ENCODE measurements around the gene ATP5PF.
"Not testable (repeated sequence)": the region's sequence is repeated elsewhere in the genome, so short reads cannot be mapped to it uniquely, and the experiment has no call there.

The ATP5PF gene

GRCh38 chr21:25722631-25723030, 12.1 kb downstream of the ATP5PF start:
- no peak for DNase-seq (ENCODE audit: low read depth in 3 of 3)

GRCh38 chr21:25721987-25722386, 12.7 kb downstream of the ATP5PF start:
- no peak for DNase-seq (ENCODE audit: low read depth in 3 of 3)

GRCh38 chr21:25717491-25718147, 17.1 kb downstream of the ATP5PF start:
- DNase-seq (ENCODE audit: low read depth in 3 of 3), result no peak

- DNase-seq (ENCODE audit: low read depth in 3 of 3), result not testable (repeated sequence)
These were observed 20.6 kb downstream of the ATP5PF start for GRCh38 chr21:25714066-25714465.

- DNase-seq (ENCODE audit: low read depth in 3 of 3), result no peak
These were observed 24.2 kb downstream of the ATP5PF start for GRCh38 chr21:25710550-25710949.

GRCh38 chr21:25709684-25710265, 24.9 kb downstream of the ATP5PF start:
- no peak for DNase-seq (ENCODE audit: low read depth in 3 of 3)

GRCh38 chr21:25708467-25709065, 26.1 kb downstream of the ATP5PF start:
- DNase-seq (ENCODE audit: low read depth in 3 of 3), result peak; percentile 7 to 38 (median 16)

GRCh38 chr21:25701529-25701928, 33.2 kb downstream of the ATP5PF start:
- DNase-seq (ENCODE audit: low read depth in 3 of 3), result no peak

- DNase-seq (ENCODE audit: low read depth in 3 of 3), result no peak
These were observed 34.0 kb downstream of the ATP5PF start for GRCh38 chr21:25700741-25701140.

- not testable (repeated sequence) for DNase-seq (ENCODE audit: low read depth in 3 of 3)
These were observed 39.2 kb downstream of the ATP5PF start for GRCh38 chr21:25695461-25695860.

- DNase-seq (ENCODE audit: low read depth in 3 of 3), result no peak
These were observed 42.7 kb downstream of the ATP5PF start for GRCh38 chr21:25691976-25692375.

- no peak for DNase-seq (ENCODE audit: low read depth in 3 of 3)
These were observed 45.5 kb downstream of the ATP5PF start for GRCh38 chr21:25689226-25689625.

GRCh38 chr21:25688275-25689155, 46.2 kb downstream of the ATP5PF start:
- DNase-seq (ENCODE audit: low read depth in 3 of 3), result no peak

- DNase-seq (ENCODE audit: low read depth in 3 of 3), result no peak
These were observed 46.9 kb downstream of the ATP5PF start for GRCh38 chr21:25687787-25688186.

GRCh38 chr21:25682382-25682781, 52.3 kb downstream of the ATP5PF start:
- DNase-seq (ENCODE audit: low read depth in 3 of 3), result no peak

- no peak for DNase-seq (ENCODE audit: low read depth in 3 of 3)
These were observed 58.3 kb downstream of the ATP5PF start for GRCh38 chr21:25676451-25676850.
